Superior temporal gyrus (tissue), 1 donor: ENCODE data around the gene BRAT1.
"Not testable (repeated sequence)": the region's sequence is repeated elsewhere in the genome, so short reads cannot be mapped to it uniquely, and the experiment has no call there.

Experiments
- DNase-seq: peaks from one replicate; pipeline ENCODE4 v3.0.0-alpha.2; 2016; ENCODE audit errors: extremely low spot score

BRAT1 gene

GRCh38 chr7:2555121-2556052 lies at the start of gene BRAT1:
Gene BRAT1, minus strand, starts transcription at chr7:2555524. Its CDS starts 1,093 bp downstream, at chr7:2554431.
- DNase-seq = peak; percentile 88

- DNase-seq = no peak
These were observed 49.4 kb upstream of the BRAT1 start for GRCh38 chr7:2604608-2605174.

- DNase-seq = no peak
These were observed 48.0 kb upstream of the BRAT1 start for GRCh38 chr7:2603044-2603965.

GRCh38 chr7:2602406-2603043 lies 47.2 kb upstream of the BRAT1 start:
- DNase-seq = no peak

GRCh38 chr7:2601907-2602306 lies 46.6 kb upstream of the BRAT1 start:
- DNase-seq = no peak

GRCh38 chr7:2601065-2601464 lies 45.7 kb upstream of the BRAT1 start:
- no peak for DNase-seq

- no peak for DNase-seq
These were observed 43.0 kb upstream of the BRAT1 start for GRCh38 chr7:2598154-2598823.

- DNase-seq = no peak
These were observed 41.9 kb upstream of the BRAT1 start for GRCh38 chr7:2597273-2597640.

- DNase-seq = no peak
These were observed 41.3 kb upstream of the BRAT1 start for GRCh38 chr7:2596464-2597272.

- no peak for DNase-seq
These were observed 40.0 kb upstream of the BRAT1 start for GRCh38 chr7:2595258-2595860.

GRCh38 chr7:2594599-2594998 lies 39.3 kb upstream of the BRAT1 start:
- DNase-seq = no peak

GRCh38 chr7:2593036-2593727 lies 37.9 kb upstream of the BRAT1 start:
- DNase-seq = no peak

GRCh38 chr7:2592375-2592865 lies 37.1 kb upstream of the BRAT1 start:
- no peak for DNase-seq

- not testable (repeated sequence) for DNase-seq
These were observed 34.6 kb upstream of the BRAT1 start for GRCh38 chr7:2589941-2590340.

GRCh38 chr7:2589341-2589740 lies 34.0 kb upstream of the BRAT1 start:
- DNase-seq = no peak

GRCh38 chr7:2587778-2588177 lies 32.5 kb upstream of the BRAT1 start:
- DNase-seq = no peak

- DNase-seq = no peak
These were observed 31.8 kb upstream of the BRAT1 start for GRCh38 chr7:2587134-2587533.

GRCh38 chr7:2586326-2587020 lies 31.1 kb upstream of the BRAT1 start:
- no peak for DNase-seq
